GM21619 (cell line): ENCODE results near the gene PIGB.
"Not testable (repeated sequence)": the region's sequence is repeated elsewhere in the genome, so short reads cannot be mapped to it uniquely, and the experiment has no call there.

Source experiments
- ATAC-seq: cut with Tn5 transposase; IDR thresholded peaks from one replicate; pipeline ENCODE4 v1.9.1; 2021; ENCODE audit not compliant: unreplicated experiment

PIGB gene

GRCh38 chr15:55372701-55373440 lies 53.8 kb downstream of the PIGB start:
- ATAC-seq = peak; percentile 53

GRCh38 chr15:55379095-55379494 lies 60.1 kb downstream of the PIGB start:
- no peak for ATAC-seq

- ATAC-seq = no peak
These were observed 62.6 kb downstream of the PIGB start for GRCh38 chr15:55381595-55381994.

- no peak for ATAC-seq
These were observed 64.7 kb downstream of the PIGB start for GRCh38 chr15:55383687-55384086.

GRCh38 chr15:55387027-55387426 lies 68.0 kb downstream of the PIGB start:
- ATAC-seq = no peak

GRCh38 chr15:55389264-55389607 lies 70.2 kb downstream of the PIGB start:
- ATAC-seq = no peak

- ATAC-seq = no peak
These were observed 75.7 kb downstream of the PIGB start for GRCh38 chr15:55394694-55395093.

GRCh38 chr15:55398243-55398642 lies 79.2 kb downstream of the PIGB start:
- ATAC-seq = no peak

- not testable (repeated sequence) for ATAC-seq
These were observed 81.0 kb downstream of the PIGB start for GRCh38 chr15:55400050-55400449.

GRCh38 chr15:55401786-55402246 lies 82.8 kb downstream of the PIGB start:
- ATAC-seq = no peak

GRCh38 chr15:55402707-55403106 lies 83.7 kb downstream of the PIGB start:
- ATAC-seq = peak; percentile 40

- ATAC-seq = no peak
These were observed 84.5 kb downstream of the PIGB start for GRCh38 chr15:55403531-55403930.
